GM18951 (cell line): ENCODE measurements around the gene UGT1A8.
"Not testable (repeated sequence)": the region's sequence is repeated elsewhere in the genome, so short reads cannot be mapped to it uniquely, and the experiment has no call there.

Source experiments
- POLR2A ChIP-seq: IDR thresholded peaks from 4 replicates; pipeline ENCODE4 v1.6.1; 2011; ENCODE audit warnings: mild to moderate bottlenecking; ENCODE audit not compliant: insufficient read length, insufficient read depth; ENCODE audit errors: extremely low read depth
- in situ Hi-C: fragments of 300-500 bp; cut with MboI; formaldehyde crosslinking; loops from one replicate; pipeline ENCODE4 v1.12.0; 2022; ENCODE audit warnings: low sequenced_read_pairs, mixed read lengths, inconsistent platforms; ENCODE audit not compliant: unreplicated experiment

Gene UGT1A8

GRCh38 chr2:233611284-233611683 is 6.1 kb upstream of the UGT1A8 start:
- TF ChIP-seq POLR2A: no peak
- in situ Hi-C loops: no loop called here

GRCh38 chr2:233620204-233620603 is 2.8 kb downstream of the UGT1A8 start:
- in situ Hi-C loops: no loop called here

GRCh38 chr2:233621863-233622262 is 4.4 kb downstream of the UGT1A8 start:
- in situ Hi-C loops: not testable (repeated sequence)

More at GRCh38 chr2:233620204-233620603, 2.8 kb downstream of the UGT1A8 start:
- TF ChIP-seq POLR2A: no peak

- TF ChIP-seq POLR2A: no peak
- in situ Hi-C loops: no loop called here
Observed at GRCh38 chr2:233627331-233628025, 10.0 kb downstream of the UGT1A8 start.

GRCh38 chr2:233636306-233636705 is 18.9 kb downstream of the UGT1A8 start, which contains the start of gene UGT1A10:
UGT1A10 (plus strand) TSS chr2:233636448; CDS start chr2:233636523, 75 bp downstream.
- in situ Hi-C loops: not testable (repeated sequence)

GRCh38 chr2:233638836-233639235 is 21.4 kb downstream of the UGT1A8 start:
- no peak for TF ChIP-seq POLR2A
- in situ Hi-C loops: no loop called here

- in situ Hi-C loops: no loop called here
- no peak for TF ChIP-seq POLR2A
Observed at GRCh38 chr2:233639860-233640259, 22.4 kb downstream of the UGT1A8 start.

GRCh38 chr2:233643128-233643527 is 25.7 kb downstream of the UGT1A8 start:
- in situ Hi-C loops: no loop called here

GRCh38 chr2:233646033-233646432 is 28.6 kb downstream of the UGT1A8 start:
- in situ Hi-C loops: not testable (repeated sequence)

More at GRCh38 chr2:233643128-233643527, 25.7 kb downstream of the UGT1A8 start:
- no peak for TF ChIP-seq POLR2A

GRCh38 chr2:233650981-233651380 is 33.5 kb downstream of the UGT1A8 start:
- no peak for TF ChIP-seq POLR2A
- in situ Hi-C loops: no loop called here

- no peak for TF ChIP-seq POLR2A
- in situ Hi-C loops: no loop called here
Observed at GRCh38 chr2:233651430-233651829, 34.0 kb downstream of the UGT1A8 start.

- in situ Hi-C loops: no loop called here
Observed at GRCh38 chr2:233654501-233654900, 37.1 kb downstream of the UGT1A8 start.

GRCh38 chr2:233655043-233655442 is 37.6 kb downstream of the UGT1A8 start:
- in situ Hi-C loops: no loop called here
- no peak for TF ChIP-seq POLR2A

More at GRCh38 chr2:233654501-233654900, 37.1 kb downstream of the UGT1A8 start:
- no peak for TF ChIP-seq POLR2A

- in situ Hi-C loops: not testable (repeated sequence)
Observed at GRCh38 chr2:233655943-233656342, 38.5 kb downstream of the UGT1A8 start.

GRCh38 chr2:233656443-233656842 is 39.0 kb downstream of the UGT1A8 start:
- TF ChIP-seq POLR2A: no peak
- in situ Hi-C loops: no loop called here

GRCh38 chr2:233658610-233659009 is 41.2 kb downstream of the UGT1A8 start:
- TF ChIP-seq POLR2A: no peak
- in situ Hi-C loops: no loop called here
